HG02759 (cell line): Measurements from ENCODE around the gene NAA35.

Source experiments
- ATAC-seq: cut with Tn5 transposase; IDR thresholded peaks from one replicate; pipeline ENCODE4 v1.9.1; 2021; ENCODE audit warnings: mild to moderate bottlenecking, moderate library complexity; ENCODE audit not compliant: unreplicated experiment

NAA35 gene

GRCh38 chr9:86057491-86057890, 116.5 kb downstream of the NAA35 start:
- ATAC-seq, result no peak

- no peak for ATAC-seq
These were observed 121.2 kb downstream of the NAA35 start for GRCh38 chr9:86061972-86062739.

GRCh38 chr9:86062845-86063693, 122.1 kb downstream of the NAA35 start:
- ATAC-seq, result no peak

GRCh38 chr9:86064220-86064619, 123.3 kb downstream of the NAA35 start:
- no peak for ATAC-seq

GRCh38 chr9:86069206-86069869, 128.4 kb downstream of the NAA35 start:
- no peak for ATAC-seq
